H9 (cell line): ENCODE results near the gene SPR. TPM values are rescaled to one million over a fixed set of nuclear protein-coding genes. Genes with fewer than 3 reads are reported as not detected.

Experiments
- DNase-seq: peaks from one replicate; pipeline ENCODE4 v3.0.0-alpha.2; 2017
- H2AFZ ChIP-seq: one replicate; pipeline ENCODE4 v1.6.1; 2013; ENCODE audit warnings: mild to moderate bottlenecking, low read length, control low read depth, moderate library complexity
- H2AK5ac ChIP-seq: 2 replicates; pipeline ENCODE4 v1.6.1; 2013; ENCODE audit warnings: low read length, control low read depth, mixed read lengths; ENCODE audit not compliant: insufficient read length
- H2BK120ac ChIP-seq: one replicate; pipeline ENCODE4 v1.6.1; 2013; ENCODE audit warnings: low read depth, mild to moderate bottlenecking, low read length, control low read depth, inconsistent platforms; ENCODE audit not compliant: poor library complexity, severe bottlenecking
- H2BK12ac ChIP-seq: 2 replicates; pipeline ENCODE4 v1.6.1; 2013; ENCODE audit warnings: low read length, control low read depth, mixed read lengths, low read depth; ENCODE audit not compliant: insufficient read length
- H2BK15ac ChIP-seq: 2 replicates; pipeline ENCODE4 v1.6.1; 2013; ENCODE audit warnings: low read depth, low read length, control low read depth
- H2BK20ac ChIP-seq: one replicate; pipeline ENCODE4 v1.6.1; 2013; ENCODE audit warnings: low read depth, mild to moderate bottlenecking, low read length, control low read depth, inconsistent platforms; ENCODE audit not compliant: poor library complexity, severe bottlenecking
- H2BK5ac ChIP-seq: 2 replicates; pipeline ENCODE4 v1.6.1; 2013; ENCODE audit warnings: low read length, control low read depth, mixed read lengths; ENCODE audit not compliant: insufficient read length
- H3K14ac ChIP-seq: 2 replicates; pipeline ENCODE4 v1.6.1; 2013; ENCODE audit warnings: low read length, control low read depth; ENCODE audit not compliant: insufficient read depth
- H3K18ac ChIP-seq: 2 replicates; pipeline ENCODE4 v1.6.1; 2013; ENCODE audit warnings: low read depth, mild to moderate bottlenecking, mixed read lengths, low read length, control low read depth; ENCODE audit not compliant: insufficient read length
- H3K23ac ChIP-seq: 2 replicates; pipeline ENCODE4 v1.6.1; 2013; ENCODE audit warnings: low read length, control low read depth, mixed read lengths, low read depth; ENCODE audit not compliant: insufficient read length
- H3K23me2 ChIP-seq: 2 replicates; pipeline ENCODE4 v1.6.1; 2013; ENCODE audit warnings: low read depth, mild to moderate bottlenecking, mixed read lengths, low read length, control low read depth; ENCODE audit not compliant: insufficient read length, poor library complexity, severe bottlenecking
- H3K27ac ChIP-seq: 2 replicates; pipeline ENCODE4 v1.5.1; 2013; ENCODE audit warnings: low read length, control low read depth, mixed read lengths, low read depth; ENCODE audit not compliant: insufficient read length
- H3K27me3 ChIP-seq: 2 replicates; pipeline ENCODE4 v1.6.1; 2013; ENCODE audit warnings: low read length, control low read depth, inconsistent platforms; ENCODE audit not compliant: insufficient read depth
- H3K4ac ChIP-seq: 2 replicates; pipeline ENCODE4 v1.6.1; 2013; ENCODE audit warnings: low read depth, mild to moderate bottlenecking, control low read depth, inconsistent platforms, low read length, moderate library complexity
- H3K4me1 ChIP-seq: 2 replicates; pipeline ENCODE4 v1.6.1; 2013; ENCODE audit warnings: low read length, control low read depth, inconsistent platforms; ENCODE audit not compliant: insufficient read depth
- H3K4me2 ChIP-seq: 2 replicates; pipeline ENCODE4 v1.6.1; 2013; ENCODE audit warnings: low read length, control low read depth, mixed read lengths; ENCODE audit not compliant: insufficient read length, insufficient read depth
- H3K56ac ChIP-seq: 2 replicates; pipeline ENCODE4 v1.6.1; 2013; ENCODE audit warnings: low read depth, mild to moderate bottlenecking, mixed read lengths, low read length, control low read depth; ENCODE audit not compliant: insufficient read length
- H3K79me1 ChIP-seq: 2 replicates; pipeline ENCODE4 v1.6.1; 2013; ENCODE audit warnings: low read depth, mild to moderate bottlenecking, moderate library complexity, low read length, control low read depth, inconsistent platforms; ENCODE audit not compliant: insufficient read depth, poor library complexity, severe bottlenecking
- H3K79me2 ChIP-seq: 2 replicates; pipeline ENCODE4 v1.6.1; 2013; ENCODE audit warnings: low read length, control low read depth, inconsistent platforms; ENCODE audit not compliant: insufficient read depth
- H3K9ac ChIP-seq: 2 replicates; pipeline ENCODE4 v1.6.1; 2013; ENCODE audit warnings: low read length, control low read depth, mixed read lengths; ENCODE audit not compliant: insufficient read length; ENCODE audit errors: extremely low read depth
- H3K9me3 ChIP-seq: one replicate; pipeline ENCODE4 v1.6.1; 2013; ENCODE audit warnings: low read depth, low read length, inconsistent platforms; ENCODE audit not compliant: control insufficient read depth
- H3T11ph ChIP-seq: one replicate; pipeline ENCODE4 v1.6.1; 2013; ENCODE audit warnings: mild to moderate bottlenecking, low read length, control low read depth, inconsistent platforms
- H4K20me1 ChIP-seq: one replicate; pipeline ENCODE4 v1.6.1; 2013; ENCODE audit not compliant: control insufficient read depth, insufficient read length, insufficient read depth
- H4K5ac ChIP-seq: 2 replicates; pipeline ENCODE4 v1.6.1; 2013; ENCODE audit warnings: low read depth, mild to moderate bottlenecking, mixed read lengths, low read length, control low read depth; ENCODE audit not compliant: insufficient read length
- H4K8ac ChIP-seq: replicated peaks from 2 replicates; pipeline ENCODE4 v1.6.1; 2013; ENCODE audit warnings: low read length, control low read depth, mixed read lengths, low read depth; ENCODE audit not compliant: insufficient read length
- H4K91ac ChIP-seq: 2 replicates; pipeline ENCODE4 v1.6.1; 2013; ENCODE audit warnings: low read depth, mild to moderate bottlenecking, moderate library complexity, mixed read lengths, low read length, control low read depth; ENCODE audit not compliant: insufficient read length
- H3K27ac Mint-ChIP-seq, 3 experiments: 2 replicates in 2 of 3; 3 replicates in 1 of 3; pipeline ENCODE4 v1.8.0; 2020 to 2021; ENCODE audit warnings: mixed read lengths in 3 of 3, mild to moderate bottlenecking in 1 of 3, moderate library complexity in 1 of 3
- H3K27me3 Mint-ChIP-seq: 2 replicates; pipeline ENCODE4 v1.8.0; 2021; ENCODE audit warnings: low read depth, mild to moderate bottlenecking, moderate library complexity, mixed read lengths
- H3K36me3 Mint-ChIP-seq, 3 experiments: 2 replicates in 2 of 3; 3 replicates in 1 of 3; pipeline ENCODE4 v1.8.0; 2020 to 2021; ENCODE audit warnings: low read depth in 3 of 3, mixed read lengths in 3 of 3; ENCODE audit not compliant: insufficient read depth in 1 of 3
- H3K4me1 Mint-ChIP-seq, 2 experiments: 2 replicates each; pipeline ENCODE4 v1.8.0; 2020; ENCODE audit warnings: mixed read lengths in 2 of 2
- H3K4me3 Mint-ChIP-seq, 2 experiments: 2 replicates in 1 of 2; 3 replicates in 1 of 2; pipeline ENCODE4 v1.8.0; 2020 to 2021; ENCODE audit warnings: mild to moderate bottlenecking in 2 of 2, mixed read lengths in 2 of 2, moderate library complexity in 1 of 2
- H3K9me3 Mint-ChIP-seq, 2 experiments: 2 replicates in 1 of 2; 3 replicates in 1 of 2; pipeline ENCODE4 v1.8.0; 2020; ENCODE audit warnings: mild to moderate bottlenecking in 2 of 2, mixed read lengths in 2 of 2, moderate library complexity in 1 of 2
- WGBS: extraction: QIAGEN DNeasy Blood & Tissue Kit; methylation state at CpG from one replicate; pipeline ENCODE4 v1.1.7; 2013; ENCODE audit warnings: missing lambda C conversion rate, low lambda C conversion rate, mixed read lengths; ENCODE audit not compliant: insufficient read length; ENCODE audit errors: extremely low coverage; 5-methylcytosine and 5-hydroxymethylcytosine counted together
- total RNA-seq: library from RNA; stranded (reverse); gene quantifications from 2 replicates; pipeline ENCODE4 v1.2.1, GENCODE V29; 2021
- TF ChIP-seq, protein P1 (sequence below): fragments of 200-600 bp; sonication (generic); conservative IDR thresholded peaks from 3 replicates; pipeline ENCODE4 v1.8.0; 2021; ENCODE audit warnings: antibody characterized with exemption, mild to moderate bottlenecking

SPR gene
- total RNA-seq, 1 experiment from 2014 or later: 7.3 TPM

GRCh38 chr2:72915320-72915906 is 28.2 kb downstream of the SPR start:
- no peak overlapping the region for H2AFZ ChIP-seq
- no peak overlapping the region for H2BK120ac ChIP-seq
- TF ChIP-seq, protein P1, sequence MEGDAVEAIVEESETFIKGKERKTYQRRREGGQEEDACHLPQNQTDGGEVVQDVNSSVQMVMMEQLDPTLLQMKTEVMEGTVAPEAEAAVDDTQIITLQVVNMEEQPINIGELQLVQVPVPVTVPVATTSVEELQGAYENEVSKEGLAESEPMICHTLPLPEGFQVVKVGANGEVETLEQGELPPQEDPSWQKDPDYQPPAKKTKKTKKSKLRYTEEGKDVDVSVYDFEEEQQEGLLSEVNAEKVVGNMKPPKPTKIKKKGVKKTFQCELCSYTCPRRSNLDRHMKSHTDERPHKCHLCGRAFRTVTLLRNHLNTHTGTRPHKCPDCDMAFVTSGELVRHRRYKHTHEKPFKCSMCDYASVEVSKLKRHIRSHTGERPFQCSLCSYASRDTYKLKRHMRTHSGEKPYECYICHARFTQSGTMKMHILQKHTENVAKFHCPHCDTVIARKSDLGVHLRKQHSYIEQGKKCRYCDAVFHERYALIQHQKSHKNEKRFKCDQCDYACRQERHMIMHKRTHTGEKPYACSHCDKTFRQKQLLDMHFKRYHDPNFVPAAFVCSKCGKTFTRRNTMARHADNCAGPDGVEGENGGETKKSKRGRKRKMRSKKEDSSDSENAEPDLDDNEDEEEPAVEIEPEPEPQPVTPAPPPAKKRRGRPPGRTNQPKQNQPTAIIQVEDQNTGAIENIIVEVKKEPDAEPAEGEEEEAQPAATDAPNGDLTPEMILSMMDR: no peak
- H3K27me3 ChIP-seq: peaks cover 65% of the 10 kb centered on the region
- H3K9me3 ChIP-seq: no peaks in the 10 kb centered on the region
- no peaks in the 10 kb centered on the region for H3K36me3 Mint-ChIP-seq
- peak overlapping the region; percentile 76 for H3K4me2 ChIP-seq
- H3T11ph ChIP-seq: no peak overlapping the region
- H3K56ac ChIP-seq: no peak overlapping the region
- H4K5ac ChIP-seq: no peak overlapping the region
- H2AK5ac ChIP-seq: no peak overlapping the region
- H3K79me2 ChIP-seq: no peaks in the 10 kb centered on the region
- H2BK5ac ChIP-seq: no peak overlapping the region
- peak overlapping the region; percentile 66 to 90 for H3K4me3 Mint-ChIP-seq
- H3K23ac ChIP-seq: no peak overlapping the region
- H4K91ac ChIP-seq: no peak overlapping the region
- H3K23me2 ChIP-seq: peaks cover 31% of the 10 kb centered on the region
- peaks cover 11% of the 10 kb centered on the region for H3K4me1 ChIP-seq
- H3K14ac ChIP-seq: no peak overlapping the region
- H3K9me3 Mint-ChIP-seq: peaks cover 0 to 4% of the 10 kb centered on the region in 2 experiments; a peak in 2 of 5 replicates
- no peak overlapping the region for H3K9ac ChIP-seq
- peak; percentile 41 for DNase-seq
- no peak overlapping the region for H3K18ac ChIP-seq
- no peak overlapping the region for H2BK15ac ChIP-seq
- no peak overlapping the region for H4K8ac ChIP-seq
- peaks cover 22 to 42% of the 10 kb centered on the region in 2 experiments for H3K4me1 Mint-ChIP-seq
- no peaks in the 10 kb centered on the region for H4K20me1 ChIP-seq
- no peak overlapping the region for H3K27ac Mint-ChIP-seq
- H3K79me1 ChIP-seq: no peaks in the 10 kb centered on the region
- H3K27me3 Mint-ChIP-seq: peaks cover 68% of the 10 kb centered on the region
- no peak overlapping the region for H3K4ac ChIP-seq
- no peak overlapping the region for H3K27ac ChIP-seq
- no peak overlapping the region for H2BK12ac ChIP-seq
- WGBS: no CpG with 5 or more reads among the region's 26 CpGs
- no peak overlapping the region for H2BK20ac ChIP-seq
